A549 (cell line): ENCODE data around the gene RALA. TPM values are rescaled to one million over a fixed set of nuclear protein-coding genes. Genes with fewer than 3 reads are reported as not detected.

Source experiments
- ATAC-seq, 2 experiments: fragments of 200-7000 bp in 1 of 2; fragments of >200 bp in 1 of 2; cut with Nextera tagmentation in 1 of 2; cut with Tn5 transposase in 1 of 2; 3 replicates each; pipeline versions ENCODE4 v1.8.0 to v1.9.1; 2018 to 2020; ENCODE audit warnings: mild to moderate bottlenecking in 1 of 2, moderate library complexity in 1 of 2
- CTCF ChIA-PET: fragments of 300-600 bp; sonication (Branson Sonifier 250); formaldehyde crosslinking; extraction: SDS; loops from one replicate; lab custom pipeline; 2021; ENCODE audit warnings: antibody characterized with exemption, inconsistent platforms; lab: Yijun Ruan, JAX
- POLR2A ChIA-PET: fragments of 350-600 bp; formaldehyde crosslinking; extraction: SDS; loops from one replicate; lab custom pipeline; 2021; ENCODE audit warnings: antibody characterized with exemption, inconsistent platforms; lab: Yijun Ruan, JAX
- DNase-seq, 2 experiments: peaks; one replicate each; pipeline versions ENCODE4 v3.0.0 to v3.0.0-alpha.2; 2011 to 2016; ENCODE audit warnings: low read depth in 1 of 2, low spot score in 1 of 2
- FAIRE-seq: peaks from 2 replicates; lab custom pipeline; 2011; peaks lifted over from hg19 to GRCh38; lab: Jason Lieb, UNC
- H3K27ac ChIP-seq, 2 experiments: fragments of >200 bp; sonication (Bioruptor Twin); formaldehyde crosslinking; 3 replicates each; pipeline ENCODE4 v1.5.1; 2016 to 2017
- H3K4me1 ChIP-seq: fragments of >200 bp; sonication (Bioruptor Twin); formaldehyde crosslinking; 3 replicates; pipeline ENCODE4 v1.6.1; 2016
- H3K4me2 ChIP-seq: fragments of >200 bp; sonication (Bioruptor Twin); formaldehyde crosslinking; 3 replicates; pipeline ENCODE4 v1.6.1; 2016
- H3K4me3 ChIP-seq: fragments of >200 bp; sonication (Bioruptor Twin); formaldehyde crosslinking; 3 replicates; pipeline ENCODE4 v1.5.1; 2016
- H3K9me3 ChIP-seq: fragments of >200 bp; sonication (Bioruptor Twin); formaldehyde crosslinking; 3 replicates; pipeline ENCODE4 v1.6.1; 2016
- BCL3 ChIP-seq: fragments of >200 bp; sonication (Bioruptor Twin); formaldehyde crosslinking; IDR thresholded peaks from 3 replicates; pipeline ENCODE4 v1.6.1; 2016
- CBX2 ChIP-seq: fragments of 200-600 bp; sonication (generic); IDR thresholded peaks from 2 replicates; pipeline ENCODE4 v1.6.1; 2016; ENCODE audit warnings: low read depth, mild to moderate bottlenecking, borderline replicate concordance
- CTCF ChIP-seq: fragments of >200 bp; sonication (Bioruptor Twin); formaldehyde crosslinking; IDR thresholded peaks from 3 replicates; pipeline ENCODE4 v1.5.1; 2016
- FOSL2 ChIP-seq, 2 experiments: fragments of 450-650 bp in 1 of 2; fragments of >200 bp in 1 of 2; sonication (Bioruptor Twin) in 1 of 2; formaldehyde crosslinking; IDR thresholded peaks; 2 replicates each; pipeline versions ENCODE4 v1.5.0 to v1.6.1; 2016 to 2020; ENCODE audit warnings: mild to moderate bottlenecking in 1 of 2, moderate library complexity in 1 of 2
- HMGXB4 ChIP-seq: fragments of 250-450 bp; sonication (Bioruptor Pico); IDR thresholded peaks from 2 replicates; pipeline ENCODE4 v1.5.0; 2021; ENCODE audit warnings: mild to moderate bottlenecking, moderate library complexity, borderline replicate concordance
- HOXB13 ChIP-seq: fragments of 250-450 bp; sonication (Bioruptor Pico); IDR thresholded peaks from 2 replicates; pipeline ENCODE4 v1.5.0; 2020; ENCODE audit warnings: low read depth, mild to moderate bottlenecking, moderate library complexity
- JUN ChIP-seq, 2 experiments: fragments of >200 bp; sonication (Bioruptor Twin); formaldehyde crosslinking; IDR thresholded peaks; 2 replicates in 1 of 2; 3 replicates in 1 of 2; pipeline ENCODE4 v1.6.1; 2016 to 2017
- JUNB ChIP-seq: fragments of >200 bp; sonication (Bioruptor Twin); formaldehyde crosslinking; IDR thresholded peaks from 2 replicates; pipeline ENCODE4 v1.6.1; 2016
- KDM5A ChIP-seq: fragments of 200-600 bp; sonication (generic); IDR thresholded peaks from 2 replicates; pipeline ENCODE4 v1.6.1; 2016; ENCODE audit warnings: antibody characterized with exemption, mild to moderate bottlenecking
- MAX ChIP-seq: IDR thresholded peaks from 2 replicates; pipeline ENCODE4 v1.6.1; 2012
- MAZ ChIP-seq: fragments of 150-350 bp; IDR thresholded peaks from 2 replicates; pipeline ENCODE4 v1.6.1; 2014; ENCODE audit warnings: antibody characterized with exemption, low read depth, low read length, borderline replicate concordance
- PHF8 ChIP-seq: fragments of 200-600 bp; sonication (generic); IDR thresholded peaks from 2 replicates; pipeline ENCODE4 v1.6.1; 2016; ENCODE audit warnings: low read depth, mild to moderate bottlenecking, antibody characterized with exemption, moderate library complexity, borderline replicate concordance
- POLR2A ChIP-seq: IDR thresholded peaks from 2 replicates; pipeline ENCODE4 v1.6.1; 2012; ENCODE audit warnings: mild to moderate bottlenecking, low read length
- TFCP2L1 ChIP-seq: fragments of 250-450 bp; sonication (Bioruptor Pico); IDR thresholded peaks from 2 replicates; pipeline ENCODE4 v1.5.0; 2021; ENCODE audit warnings: mild to moderate bottlenecking
- TP53 ChIP-seq: fragments of 250-450 bp; sonication (Bioruptor Pico); IDR thresholded peaks from 2 replicates; pipeline ENCODE4 v1.5.0; 2021; ENCODE audit warnings: mild to moderate bottlenecking, moderate library complexity
- USF2 ChIP-seq: fragments of 450-650 bp; IDR thresholded peaks from 2 replicates; pipeline ENCODE4 v1.6.1; 2014; ENCODE audit warnings: antibody characterized with exemption
- WGBS: methylation state at CpG from one replicate; pipeline ENCODE4 v1.1.6; 2017; ENCODE audit errors: missing lambda C conversion rate; 5-methylcytosine and 5-hydroxymethylcytosine counted together
- polyA minus RNA-seq: library from RNA; depleted of rRNA, polyadenylated mRNA; stranded (reverse); fragments of >200 nt; gene quantifications from 2 replicates; pipeline ENCODE4 v1.2.3, GENCODE V29; 2011; rRNA and poly(A)+ RNA removed
- polyA plus RNA-seq, 4 experiments: library from polyadenylated mRNA; depleted of rRNA in 3 of 4; stranded (reverse); fragments of >200 nt; fragmentation: RNase III in 1 of 4; extraction: RNeasy Plus Mini Kit Qiagen cat#74134 plus additional on column Dnase treatment in 1 of 4; gene quantifications; 2 replicates in 3 of 4; 3 replicates in 1 of 4; pipeline ENCODE4 v1.2.3, GENCODE V29; 2011 to 2017

Gene RALA
- polyA plus RNA-seq (2011; rRNA removed) (19.0 and 30.1 TPM in 2 replicates), polyA plus RNA-seq (2017; fragmentation: RNase III; extraction: RNeasy Plus Mini Kit Qiagen cat#74134 plus additional on column Dnase treatment) (40.0 to 43.7 TPM (median 42.4 TPM) in 3 replicates), polyA minus RNA-seq (18.5 and 18.8 TPM in 2 replicates)
- polyA plus RNA-seq (2012; cell fraction: cytosol; rRNA removed), result 8.1 and 9.1 TPM in 2 replicates
- 3.8 and 4.4 TPM in 2 replicates for polyA plus RNA-seq (2012; cell fraction: nucleus; rRNA removed)

GRCh38 chr7:39623047-39623731, at the start of gene RALA:
RALA (plus strand) TSS chr7:39623572; CDS start chr7:39686668, 63,096 bp downstream.
- FAIRE-seq, result no peak
- CTCF ChIA-PET, result interaction anchor here (0.7 to 3.6 kb wide), 6 partner anchors 9 to 123 kb away, joined by 3 to 32 read pairs (median 6); no protein-coding TSS in a partner anchor

More at GRCh38 chr7:39623047-39623731, at the start of gene RALA:
- no peaks in the 10 kb centered on the region for H3K9me3 ChIP-seq
- peak within 1 kb of the TSS; percentile 80 to 99 for H3K27ac ChIP-seq
- 3% methylated on average over 21 of the region's 56 CpGs for WGBS
- peak within 1 kb of the TSS; percentile 96 for H3K4me2 ChIP-seq
- peaks cover 33% of the 10 kb centered on the region for H3K4me1 ChIP-seq
- DNase-seq (peak; percentile 91 to 93), ATAC-seq (peak; percentile 99)
- POLR2A ChIA-PET, result interaction anchor here (0.6 to 2.1 kb wide), 10 partner anchors 9 to 510 kb away, joined by 3 to 17 read pairs (median 5); partner anchors contain the start of gene YAE1
- peak within 1 kb of the TSS; percentile 77 for H3K4me3 ChIP-seq
- TF ChIP-seq USF2 (no peak), FOSL2 (IDR thresholded peaks at IDR 0.05) (no peak), FOSL2 (CRISPR knock-in tag; IDR thresholded peaks at IDR 0.05) (no peak), TFCP2L1 (CRISPR knock-in tag) (0 out of 2 replicates have a peak, but pooled peaks have one; percentile 19), JUNB (no peak), POLR2A (peak; percentile 66; the same call in 1 of the 2 replicates), HOXB13 (no peak), PHF8 (peak; percentile 92), TP53 (CRISPR knock-in tag) (no peak), JUN (IDR thresholded peaks at IDR 0.05) (peak; percentile 69 to 94; a peak in 4 of 5 replicates), MAX (peak; percentile 68; the same call in 1 of the 2 replicates), HMGXB4 (CRISPR knock-in tag) (no peak), KDM5A (peak; percentile 17), MAZ (peak; percentile 96; the same call in 1 of the 2 replicates), CBX2 (no peak), CTCF (no peak), BCL3 (peak; percentile 73; the same call in 2 of the 3 replicates)
